BLaER1 treated with 17β-estradiol and CSF1 and Interleukin-3, amounts not matched to agents 10 nM and 100 nM (cell line): ENCODE data around the gene KDM4C.

ENCODE experiments used
- H3K27ac ChIP-seq, 11 experiments: shearing (Covaris generic); formaldehyde crosslinking; 2 replicates each; pipeline ENCODE4 v1.8.1; 2022
- H3K27me3 ChIP-seq, 11 experiments: shearing (Covaris generic); formaldehyde crosslinking; 2 replicates each; pipeline ENCODE4 v1.8.1; 2022
- H3K36me3 ChIP-seq, 11 experiments: shearing (Covaris generic); formaldehyde crosslinking; 2 replicates each; pipeline ENCODE4 v1.8.1; 2022
- H3K4me1 ChIP-seq, 10 experiments: shearing (Covaris generic); formaldehyde crosslinking; 2 replicates each; pipeline ENCODE4 v1.8.1; 2022
- H3K4me2 ChIP-seq, 11 experiments: shearing (Covaris generic); formaldehyde crosslinking; 2 replicates each; pipeline ENCODE4 v1.8.1; 2022
- H3K4me3 ChIP-seq, 10 experiments: shearing (Covaris generic); formaldehyde crosslinking; 2 replicates each; pipeline ENCODE4 v1.8.1; 2022
- H3K9ac ChIP-seq, 11 experiments: shearing (Covaris generic); formaldehyde crosslinking; 2 replicates each; pipeline ENCODE4 v1.8.1; 2022
- H3K9me3 ChIP-seq, 11 experiments: shearing (Covaris generic); formaldehyde crosslinking; replicated peaks in 1 of 11; 2 replicates each; pipeline ENCODE4 v1.8.1; 2022
- H4K20me1 ChIP-seq, 11 experiments: shearing (Covaris generic); formaldehyde crosslinking; 2 replicates each; pipeline ENCODE4 v1.8.1; 2022
- Cebpa-rat ChIP-seq, 11 experiments: shearing (Covaris generic); IDR thresholded peaks; 2 replicates each; pipeline ENCODE4 v1.8.1; 2022

The KDM4C gene

GRCh38 chr9:7150153-7150890 is 392.5 kb downstream of the KDM4C start:
- peak overlapping the region in 9 of 11 experiments; percentile 6 to 67 (median 36); a peak in 10 of 22 replicates for H3K27ac ChIP-seq
- H3K4me3 ChIP-seq = no peak overlapping the region; a peak in 1 of 20 replicates
- H4K20me1 ChIP-seq = no peaks in the 10 kb centered on the region
- H3K9me3 ChIP-seq = peaks cover 15 to 37% (median 25%) of the 10 kb centered on the region in 11 experiments
- H3K36me3 ChIP-seq = peaks cover 27 to 60% (median 50%) of the 10 kb centered on the region in 11 experiments
- peak overlapping the region in 3 of 11 experiments; percentile 5 to 40 (median 38); a peak in 4 of 22 replicates for H3K9ac ChIP-seq
- peaks cover 22 to 31% (median 25%) of the 10 kb centered on the region in 10 experiments for H3K4me1 ChIP-seq
- no peaks in the 10 kb centered on the region for H3K27me3 ChIP-seq
- TF ChIP-seq Cebpa-rat (IDR thresholded peaks at IDR 0.05) = no peak
- peak overlapping the region; percentile 73 to 90 (median 82) for H3K4me2 ChIP-seq

GRCh38 chr9:7153134-7153533 is 395.4 kb downstream of the KDM4C start:
- Histone ChIP-seq H3K4me3 (no peak overlapping the region), H3K4me1 (peaks cover 22 to 31% (median 25%) of the 10 kb centered on the region in 10 experiments), H4K20me1 (no peaks in the 10 kb centered on the region), H3K9me3 (peaks cover 5 to 29% (median 21%) of the 10 kb centered on the region in 11 experiments), H3K4me2 (no peak overlapping the region), H3K36me3 (peaks cover 8 to 46% (median 32%) of the 10 kb centered on the region in 11 experiments), H3K27ac (no peak overlapping the region), H3K27me3 (no peaks in the 10 kb centered on the region), H3K9ac (no peak overlapping the region)
- no peak for TF ChIP-seq Cebpa-rat (IDR thresholded peaks at IDR 0.05)

GRCh38 chr9:7153566-7153965 is 395.8 kb downstream of the KDM4C start:
- no peak overlapping the region for H3K27ac ChIP-seq
- no peaks in the 10 kb centered on the region for H4K20me1 ChIP-seq
- peaks cover under 1 to 25% (median 16%) of the 10 kb centered on the region in 11 experiments; a peak in 21 of 22 replicates for H3K9me3 ChIP-seq
- no peak for TF ChIP-seq Cebpa-rat (IDR thresholded peaks at IDR 0.05)
- no peak overlapping the region for H3K4me2 ChIP-seq
- no peak overlapping the region for H3K9ac ChIP-seq
- H3K4me3 ChIP-seq = no peak overlapping the region
- H3K36me3 ChIP-seq = peaks cover 3 to 42% (median 28%) of the 10 kb centered on the region in 11 experiments
- H3K27me3 ChIP-seq = no peaks in the 10 kb centered on the region
- peaks cover 21 to 28% (median 24%) of the 10 kb centered on the region in 10 experiments for H3K4me1 ChIP-seq

DNA sequence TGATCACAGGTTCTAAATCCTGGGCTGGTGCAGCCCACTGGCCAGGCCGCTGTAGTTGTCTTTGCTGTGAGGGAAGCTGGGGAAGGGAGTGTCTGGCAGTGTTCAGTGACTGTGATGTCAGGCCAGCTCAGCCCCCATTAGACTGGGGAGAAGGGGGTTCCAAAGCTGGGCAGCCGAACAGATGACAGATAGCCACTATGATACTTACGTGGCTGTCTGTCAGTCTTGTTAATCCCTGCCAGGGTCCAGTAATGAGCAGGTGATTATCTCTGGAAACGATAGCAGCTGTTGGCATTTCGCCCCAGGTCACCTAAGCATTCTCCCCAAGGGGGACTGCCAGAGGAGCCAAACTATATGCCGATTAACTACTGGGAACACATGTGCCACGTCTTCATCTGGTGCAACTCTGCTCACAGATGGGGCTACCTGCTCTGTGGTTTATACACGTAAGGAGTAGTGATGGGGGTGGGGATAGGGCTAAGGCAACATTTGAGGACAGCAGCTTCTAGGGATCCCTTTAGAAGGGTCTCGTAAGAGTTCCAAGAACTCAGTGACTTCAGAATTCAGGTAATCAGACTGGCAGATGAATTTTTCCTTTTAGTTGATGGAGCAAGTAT is 396.3 kb downstream of the KDM4C start:
- TF ChIP-seq Cebpa-rat (IDR thresholded peaks at IDR 0.05) = no peak
- no peaks in the 10 kb centered on the region for H4K20me1 ChIP-seq
- H3K27ac ChIP-seq = no peak overlapping the region
- H3K4me1 ChIP-seq = peaks cover 16 to 22% (median 18%) of the 10 kb centered on the region in 10 experiments
- H3K4me2 ChIP-seq = no peak overlapping the region
- no peak overlapping the region for H3K4me3 ChIP-seq
- H3K9me3 ChIP-seq = peaks cover 0 to 20% (median 12%) of the 10 kb centered on the region in 11 experiments; a peak in 17 of 22 replicates
- no peak overlapping the region for H3K9ac ChIP-seq
- peaks cover 0 to 37% (median 24%) of the 10 kb centered on the region in 11 experiments; a peak in 17 of 22 replicates for H3K36me3 ChIP-seq
- no peaks in the 10 kb centered on the region for H3K27me3 ChIP-seq

GRCh38 chr9:7154650-7155049 is 396.9 kb downstream of the KDM4C start:
- peaks cover 0 to 42% (median 21%) of the 10 kb centered on the region in 11 experiments; a peak in 14 of 22 replicates for H3K36me3 ChIP-seq
- H3K9ac ChIP-seq = no peak overlapping the region
- no peaks in the 10 kb centered on the region for H4K20me1 ChIP-seq
- peaks cover 0 to 17% (median 11%) of the 10 kb centered on the region in 11 experiments; a peak in 16 of 22 replicates for H3K9me3 ChIP-seq
- no peak overlapping the region for H3K27ac ChIP-seq
- H3K27me3 ChIP-seq = no peaks in the 10 kb centered on the region
- H3K4me2 ChIP-seq = no peak overlapping the region
- no peak overlapping the region for H3K4me3 ChIP-seq
- no peak for TF ChIP-seq Cebpa-rat (IDR thresholded peaks at IDR 0.05)
- peaks cover 10 to 17% (median 13%) of the 10 kb centered on the region in 10 experiments for H3K4me1 ChIP-seq

DNA sequence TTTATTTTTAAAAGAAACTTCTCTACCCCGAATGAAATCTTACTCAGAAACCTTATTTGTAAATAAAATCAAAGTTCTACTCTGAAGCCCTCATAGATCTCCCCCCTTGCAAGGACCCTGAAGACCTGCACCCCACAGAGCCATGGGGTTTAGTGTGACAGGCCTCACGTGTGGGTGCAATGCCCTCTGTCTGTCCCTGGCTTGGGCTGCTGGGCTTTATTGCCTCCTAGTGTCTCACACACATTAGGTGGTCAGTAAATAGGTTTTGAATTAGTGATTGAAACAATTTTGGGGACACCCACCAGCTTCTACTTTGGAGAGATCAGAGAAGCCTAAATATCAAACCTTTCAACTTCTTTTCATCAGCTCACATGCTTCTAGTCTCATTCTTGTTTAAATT is 403.7 kb downstream of the KDM4C start:
- no peak for TF ChIP-seq Cebpa-rat (IDR thresholded peaks at IDR 0.05)
- Histone ChIP-seq H3K36me3 (peaks cover 22 to 72% (median 44%) of the 10 kb centered on the region in 11 experiments; a peak in 20 of 22 replicates), H3K27me3 (no peaks in the 10 kb centered on the region), H3K4me3 (no peak overlapping the region), H3K4me1 (no peaks in the 10 kb centered on the region), H3K27ac (no peak overlapping the region), H3K9ac (no peak overlapping the region), H4K20me1 (0 out of 22 replicates have a peak, but pooled peaks cover 0 to 3% (median 0%) of the 10 kb centered on the region in 11 experiments), H3K4me2 (no peak overlapping the region), H3K9me3 (peaks cover 0 to under 1% (median 0%) of the 10 kb centered on the region in 11 experiments; a peak in 1 of 22 replicates)

DNA sequence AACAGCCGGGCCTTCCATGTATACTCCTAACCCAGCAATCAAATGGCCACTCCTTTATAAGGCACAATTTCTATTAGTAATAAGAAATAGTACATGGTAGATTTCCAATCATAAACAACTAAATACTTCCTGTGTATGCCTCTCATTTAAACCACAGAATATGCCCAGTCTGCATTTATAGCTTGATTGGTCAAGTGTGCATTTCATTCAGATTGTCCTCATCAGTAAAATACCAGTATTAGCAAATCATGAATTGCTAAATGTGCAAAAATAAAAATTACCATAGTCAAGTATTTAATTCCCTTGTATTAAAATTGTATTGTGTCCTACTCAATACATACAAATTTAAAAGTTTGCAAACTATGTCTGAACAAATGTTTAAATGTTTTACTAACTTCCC is 406.2 kb downstream of the KDM4C start:
- no peak overlapping the region for H3K4me3 ChIP-seq
- TF ChIP-seq Cebpa-rat (IDR thresholded peaks at IDR 0.05) = no peak
- no peaks in the 10 kb centered on the region for H3K4me1 ChIP-seq
- H3K36me3 ChIP-seq = peaks cover 25 to 97% (median 63%) of the 10 kb centered on the region in 11 experiments; a peak in 21 of 22 replicates
- H3K27me3 ChIP-seq = no peaks in the 10 kb centered on the region; a peak in 1 of 22 replicates
- no peak overlapping the region for H3K27ac ChIP-seq
- no peak overlapping the region for H3K4me2 ChIP-seq
- H3K9me3 ChIP-seq = no peaks in the 10 kb centered on the region
- 0 out of 22 replicates have a peak, but pooled peaks cover 0 to 3% (median 0%) of the 10 kb centered on the region in 11 experiments for H4K20me1 ChIP-seq
- no peak overlapping the region for H3K9ac ChIP-seq

- peaks cover 33 to 97% (median 70%) of the 10 kb centered on the region in 11 experiments for H3K36me3 ChIP-seq
- no peak for TF ChIP-seq Cebpa-rat (IDR thresholded peaks at IDR 0.05)
- no peaks in the 10 kb centered on the region; a peak in 1 of 22 replicates for H3K27me3 ChIP-seq
- 0 out of 22 replicates have a peak, but pooled peaks cover 0 to 3% (median 0%) of the 10 kb centered on the region in 11 experiments for H4K20me1 ChIP-seq
- H3K9me3 ChIP-seq = no peaks in the 10 kb centered on the region
- H3K4me1 ChIP-seq = no peaks in the 10 kb centered on the region
- H3K27ac ChIP-seq = no peak overlapping the region
- no peak overlapping the region for H3K4me2 ChIP-seq
- H3K9ac ChIP-seq = no peak overlapping the region
- no peak overlapping the region for H3K4me3 ChIP-seq
Observed at GRCh38 chr9:7164440-7165330, 406.9 kb downstream of the KDM4C start.
